ENCODE measurements around the gene PDPN. TPM values are rescaled to one million over a fixed set of nuclear protein-coding genes. Genes with fewer than 3 reads are reported as not detected.

The PDPN gene
- total and polyA plus RNA-seq, 2 of the 8 experiments (the other 6 are each of a cell fraction or from before 2014, with no cell fraction given) = 44.7 to 169 TPM

GRCh38 chr1:13628218-13628617, 44.6 kb downstream of the PDPN start:
- H3K56ac ChIP-seq (replicated peaks; ENCODE audit: insufficient read length, low read depth, low read length) = no peak overlapping the region
- H3K79me1 ChIP-seq (ENCODE audit: low read depth, low read length) = no peaks in the 10 kb centered on the region
- H2BK15ac ChIP-seq (ENCODE audit: low read length) = no peak overlapping the region
- 94% methylated on average over 3 of the region's 3 CpGs; no CpG with 5 or more reads in 1 of the 2 experiments for WGBS, 2 experiments (ENCODE audit: extremely low coverage in 1 of 2, insufficient coverage in 1 of 2, insufficient read length in 1 of 2, insufficient replicate concordance in 2 of 2, low coverage in 1 of 2, low lambda C conversion rate in 2 of 2, missing lambda C conversion rate in 1 of 2)
- H2BK5ac ChIP-seq (ENCODE audit: low read depth, low read length) = no peak overlapping the region
- no peak overlapping the region for H4K5ac ChIP-seq (ENCODE audit: insufficient read length, low read depth, low read length)
- no peaks in the 10 kb centered on the region for H3K23me2 ChIP-seq (ENCODE audit: low read depth, low read length)
- H3K27me3 ChIP-seq (replicated peaks in 1 of 4; ENCODE audit: control insufficient read depth in 3 of 4, extremely low read depth in 1 of 4, insufficient read depth in 3 of 4, low read length in 3 of 4) = no peaks in the 10 kb centered on the region
- H3K14ac ChIP-seq (ENCODE audit: insufficient read length) = no peak overlapping the region
- ChIA-PET POLR2A (ENCODE audit: partially characterized antibody) (no interaction called here), CTCF (ENCODE audit: partially characterized antibody) (no interaction called here)
- H3K4me3 ChIP-seq (ENCODE audit: extremely low read depth in 1 of 4, insufficient read depth in 2 of 4, low read depth in 3 of 4, low read length in 4 of 4) = no peak overlapping the region
- H3K4ac ChIP-seq (replicated peaks; ENCODE audit: insufficient read length, low read depth, low read length) = no peak overlapping the region
- no peaks in the 10 kb centered on the region for H3K4me1 ChIP-seq (replicated peaks in 1 of 4; ENCODE audit: control insufficient read depth in 3 of 4, insufficient read depth in 4 of 4, low read length in 3 of 4)
- no peak for FAIRE-seq
- H3K4me2 ChIP-seq (ENCODE audit: insufficient read depth in 1 of 2, low read depth in 2 of 2, low read length in 2 of 2) = no peak overlapping the region
- no peak for DNase-seq (ENCODE audit: low read depth in 1 of 2, low spot score in 2 of 2)
- no peaks in the 10 kb centered on the region for H3K36me3 ChIP-seq (ENCODE audit: control insufficient read depth in 2 of 4, insufficient read depth in 4 of 4, low read length in 3 of 4)
- no peak overlapping the region for H2BK12ac ChIP-seq (ENCODE audit: low read depth, low read length)
- H3K23ac ChIP-seq (ENCODE audit: insufficient read length) = no peak overlapping the region
- no peak overlapping the region for H2AK5ac ChIP-seq (ENCODE audit: low read depth, low read length)
- no peaks in the 10 kb centered on the region for H4K20me1 ChIP-seq (replicated peaks in 1 of 2; ENCODE audit: control insufficient read depth in 1 of 2, insufficient read depth in 2 of 2, low read length in 2 of 2)
- H3K27ac ChIP-seq (ENCODE audit: low read depth, low read length) = no peak overlapping the region
- H4K8ac ChIP-seq (ENCODE audit: extremely low read depth, insufficient read depth, low read length) = no peak overlapping the region
- no peaks in the 10 kb centered on the region; a peak in 1 of 4 replicates for H3K9me3 ChIP-seq (ENCODE audit: insufficient read depth in 2 of 2, low read depth in 1 of 2, low read length in 1 of 2)
- H2AFZ ChIP-seq (ENCODE audit: low read length) = no peak overlapping the region
- no peaks in the 10 kb centered on the region for H3K79me2 ChIP-seq (ENCODE audit: control insufficient read depth in 1 of 2, insufficient read depth in 2 of 2, low read length in 2 of 2)
- no peak overlapping the region for H3K9ac ChIP-seq (replicated peaks in 1 of 4; ENCODE audit: extremely low read depth in 1 of 4, low read depth in 3 of 4, low read length in 3 of 4)
- H2BK120ac ChIP-seq (replicated peaks; ENCODE audit: low read depth, low read length) = no peak overlapping the region
- H3K18ac ChIP-seq (ENCODE audit: extremely low read depth, low read length) = no peak overlapping the region
- no peak overlapping the region for H4K91ac ChIP-seq (replicated peaks; ENCODE audit: insufficient read length, low read length)
- H2BK20ac ChIP-seq (ENCODE audit: low read length) = no peak overlapping the region
- TF ChIP-seq SP2 (IDR thresholded peaks at IDR 0.05; ENCODE audit: low read length) (no peak), EP300 (IDR thresholded peaks at IDR 0.05; ENCODE audit: borderline replicate concordance in 1 of 2, low read depth in 2 of 2, low read length in 2 of 2) (no peak), ATF3 (IDR thresholded peaks at IDR 0.05; ENCODE audit: insufficient read depth, low read depth, low read length) (no peak), CBX8 (IDR thresholded peaks at IDR 0.05; ENCODE audit: borderline replicate concordance, low read depth, low read length) (no peak), CHD2 (IDR thresholded peaks at IDR 0.05; ENCODE audit: low read length) (no peak), SIN3A (conservative IDR thresholded peaks at IDR 0.05 in 1 of 2, IDR thresholded peaks at IDR 0.05 in 1 of 2; ENCODE audit: low read depth in 1 of 2, low read length in 2 of 2) (no peak), ATF2 (IDR thresholded peaks at IDR 0.05; ENCODE audit: low read length) (no peak), SAP30 (IDR thresholded peaks at IDR 0.05; ENCODE audit: insufficient read depth, insufficient replicate concordance, low read length) (no peak), RFX5 (IDR thresholded peaks at IDR 0.05; ENCODE audit: borderline replicate concordance, low read depth, low read length) (no peak), SRF (IDR thresholded peaks at IDR 0.05; ENCODE audit: low read depth, low read length) (no peak), CTBP2 (IDR thresholded peaks at IDR 0.05; ENCODE audit: borderline replicate concordance, insufficient read depth, insufficient read length, low read length) (no peak), JUN (IDR thresholded peaks at IDR 0.05; ENCODE audit: low read depth, low read length) (no peak)
